ENCODE data around the gene INSR. TPM values are rescaled to one million over a fixed set of nuclear protein-coding genes. Genes with fewer than 3 reads are reported as not detected.

Gene INSR
- total and polyA plus RNA-seq, 2 of the 8 experiments (the other 6 are each of a cell fraction or from before 2014, with no cell fraction given) = 13.1 to 48.7 TPM

- 0 out of 4 replicates have a peak, but pooled peaks of 1 of the 2 experiments have one; percentile 37 for TF ChIP-seq SIN3A (conservative IDR thresholded peaks at IDR 0.05 in 1 of 2, IDR thresholded peaks at IDR 0.05 in 1 of 2; ENCODE audit: low read depth in 1 of 2, low read length in 2 of 2)
- TF ChIP-seq CHD2 (IDR thresholded peaks at IDR 0.05; ENCODE audit: low read length) = no peak
- TF ChIP-seq USF2 (IDR thresholded peaks at IDR 0.05; ENCODE audit: low read length) = no peak
- no peak for TF ChIP-seq RFX5 (IDR thresholded peaks at IDR 0.05; ENCODE audit: borderline replicate concordance, low read depth, low read length)
- TF ChIP-seq TBP (IDR thresholded peaks at IDR 0.05; ENCODE audit: low read depth, low read length) = 0 out of 2 replicates have a peak, but pooled peaks have one; percentile 15
- no peak for TF ChIP-seq NRF1 (IDR thresholded peaks at IDR 0.05; ENCODE audit: low read depth, low read length)
These were observed 47.0 kb upstream of the INSR start (continued) for GRCh38 chr19:7340959-7341837.

All from H1 (cell line).